HepG2 (cell line): ENCODE data around the gene EGLN1. TPM values are rescaled to one million over a fixed set of nuclear protein-coding genes. Genes with fewer than 3 reads are reported as not detected.

Experiments used
- ATF3 ChIP-seq: sonication (generic); formaldehyde crosslinking; IDR thresholded peaks from 2 replicates; pipeline ENCODE4 v1.4.0; 2020; ENCODE audit warnings: missing genetic modification reagents
- HOMEZ ChIP-seq: IDR thresholded peaks from 2 replicates; pipeline ENCODE4 v1.6.1; 2016; ENCODE audit warnings: low read depth
- KLF15 ChIP-seq: sonication (generic); formaldehyde crosslinking; IDR thresholded peaks from 2 replicates; pipeline ENCODE4 v1.8.1; 2023; ENCODE audit warnings: borderline replicate concordance, mild to moderate bottlenecking, inconsistent platforms, missing genetic modification reagents, mixed read lengths
- MYC ChIP-seq: sonication (generic); formaldehyde crosslinking; IDR thresholded peaks from 2 replicates; pipeline ENCODE4 v1.9.0; 2021; ENCODE audit warnings: missing genetic modification reagents, borderline replicate concordance
- NRL ChIP-seq: sonication (generic); formaldehyde crosslinking; IDR thresholded peaks from 2 replicates; pipeline ENCODE4 v1.5.0; 2020; ENCODE audit warnings: missing genetic modification reagents, mild to moderate bottlenecking, moderate library complexity, borderline replicate concordance
- PATZ1 ChIP-seq: sonication (generic); formaldehyde crosslinking; IDR thresholded peaks from 2 replicates; pipeline ENCODE4 v1.4.0; 2020; ENCODE audit warnings: missing genetic modification reagents
- PPARG ChIP-seq: conservative IDR thresholded peaks from 2 replicates; pipeline ENCODE4 v1.6.1; 2016; ENCODE audit warnings: missing biosample characterization, missing genetic modification reagents
- RELA ChIP-seq: sonication (generic); formaldehyde crosslinking; IDR thresholded peaks from 2 replicates; pipeline ENCODE4 v1.4.0; 2020; ENCODE audit warnings: missing genetic modification reagents
- SAFB2 ChIP-seq: sonication (generic); formaldehyde crosslinking; IDR thresholded peaks from 2 replicates; pipeline ENCODE4 v1.5.1; 2020; ENCODE audit warnings: missing genetic modification reagents, low read depth, mild to moderate bottlenecking, borderline replicate concordance
- TAF1 ChIP-seq: sonication (generic); formaldehyde crosslinking; IDR thresholded peaks from 2 replicates; pipeline ENCODE4 v1.4.0; 2020; ENCODE audit warnings: missing genetic modification reagents
- TBX2 ChIP-seq: sonication (generic); formaldehyde crosslinking; IDR thresholded peaks from 2 replicates; pipeline ENCODE4 v1.5.0; 2020; ENCODE audit warnings: missing genetic modification reagents, mild to moderate bottlenecking, borderline replicate concordance
- THAP9 ChIP-seq: sonication (generic); formaldehyde crosslinking; IDR thresholded peaks from 2 replicates; pipeline ENCODE4; 2020; ENCODE audit warnings: missing genetic modification reagents, mild to moderate bottlenecking, borderline replicate concordance
- ZNF263 ChIP-seq: sonication (generic); formaldehyde crosslinking; IDR thresholded peaks from 2 replicates; pipeline ENCODE4 v1.4.0; 2020; ENCODE audit warnings: missing genetic modification reagents
- ZNF556 ChIP-seq: sonication (generic); formaldehyde crosslinking; IDR thresholded peaks from 2 replicates; pipeline ENCODE4 v1.4.0; 2020; ENCODE audit warnings: mild to moderate bottlenecking, missing genetic modification reagents, borderline replicate concordance
- ZNF570 ChIP-seq: sonication (generic); formaldehyde crosslinking; IDR thresholded peaks from 2 replicates; pipeline ENCODE4 v1.4.0; 2020; ENCODE audit warnings: mild to moderate bottlenecking, missing genetic modification reagents, borderline replicate concordance
- ZNF652 ChIP-seq: IDR thresholded peaks from 2 replicates; pipeline ENCODE4 v1.6.1; 2016; ENCODE audit warnings: low read depth, borderline replicate concordance
- ZNF674 ChIP-seq: sonication (generic); formaldehyde crosslinking; IDR thresholded peaks from 2 replicates; pipeline ENCODE4 v1.5.0; 2020; ENCODE audit warnings: low read depth, mild to moderate bottlenecking, missing genetic modification reagents
- ZUFSP ChIP-seq: sonication (generic); formaldehyde crosslinking; IDR thresholded peaks from 2 replicates; pipeline ENCODE4 v1.9.0; 2021; ENCODE audit warnings: missing genetic modification reagents, mild to moderate bottlenecking, borderline replicate concordance
- polyA plus RNA-seq, 8 experiments: library from polyadenylated mRNA; depleted of rRNA in 3 of 8; stranded (reverse) in 7 of 8; unstranded in 1 of 8; fragments of >200 nt; fragmentation: Illumina TruSeq in 4 of 8; extraction: Trizol in 4 of 8; gene quantifications; 2 replicates each; pipeline versions ENCODE4 v1.2.1 to v1.2.3, GENCODE V29; 2011 to 2016; ENCODE audit warnings: low read depth in 4 of 8, missing spikeins in 1 of 8, mixed read lengths in 1 of 8; ENCODE audit not compliant: insufficient read depth in 1 of 8
- total RNA-seq, 5 experiments: library from RNA; depleted of rRNA; stranded (reverse); fragments of >200 nt; fragmentation: Illumina TruSeq; extraction: Trizol; gene quantifications; 2 replicates each; pipeline ENCODE4 v1.2.3, GENCODE V29; 2016; ENCODE audit warnings: low read depth in 1 of 5
- TF ChIP-seq, protein P1 (sequence below): sonication (generic); formaldehyde crosslinking; conservative IDR thresholded peaks from 2 replicates; pipeline ENCODE4 v1.4.0; 2020; ENCODE audit warnings: missing genetic modification reagents
- TF ChIP-seq, protein P2 (sequence below): IDR thresholded peaks from 2 replicates; pipeline ENCODE4 v1.6.1; 2016; ENCODE audit warnings: mild to moderate bottlenecking, missing biosample characterization, missing genetic modification reagents

The EGLN1 gene
- total and polyA plus RNA-seq, 2 of the 13 experiments (the other 11 are each of a cell fraction or from before 2014, with no cell fraction given), result 34.4 to 44.1 TPM

GRCh38 chr1:231421546-231421970 is 529 bp downstream of the EGLN1 start (continued):
- no peak for TF ChIP-seq PATZ1 (CRISPR knock-in tag)
- no peak for TF ChIP-seq ZUFSP (CRISPR knock-in tag)
- no peak for TF ChIP-seq NRL (CRISPR knock-in tag)
- TF ChIP-seq KLF15 (CRISPR knock-in tag), result no peak
- TF ChIP-seq SAFB2 (CRISPR knock-in tag), result no peak
- no peak for TF ChIP-seq THAP9
- 0 out of 2 replicates have a peak, but pooled peaks have one; percentile 9 for TF ChIP-seq MYC (CRISPR knock-in tag)
- TF ChIP-seq TBX2 (CRISPR knock-in tag), result 0 out of 2 replicates have a peak, but pooled peaks have one; percentile 16
- no peak for TF ChIP-seq ZNF556 (CRISPR knock-in tag)
- no peak for TF ChIP-seq ZNF263
- TF ChIP-seq ZNF570, result no peak
- TF ChIP-seq PPARG, result 0 out of 2 replicates have a peak, but pooled peaks have one; percentile 25
- TF ChIP-seq, protein P1, sequence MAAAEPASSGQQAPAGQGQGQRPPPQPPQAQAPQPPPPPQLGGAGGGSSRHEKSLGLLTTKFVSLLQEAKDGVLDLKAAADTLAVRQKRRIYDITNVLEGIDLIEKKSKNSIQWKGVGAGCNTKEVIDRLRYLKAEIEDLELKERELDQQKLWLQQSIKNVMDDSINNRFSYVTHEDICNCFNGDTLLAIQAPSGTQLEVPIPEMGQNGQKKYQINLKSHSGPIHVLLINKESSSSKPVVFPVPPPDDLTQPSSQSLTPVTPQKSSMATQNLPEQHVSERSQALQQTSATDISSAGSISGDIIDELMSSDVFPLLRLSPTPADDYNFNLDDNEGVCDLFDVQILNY (CRISPR knock-in tag), result peak; percentile 10; the same call in 1 of the 2 replicates
- no peak for TF ChIP-seq ZNF652 (CRISPR knock-in tag)
- TF ChIP-seq ATF3, result no peak
- no peak for TF ChIP-seq RELA (CRISPR knock-in tag)
- 0 out of 2 replicates have a peak, but pooled peaks have one; percentile 39 for TF ChIP-seq ZNF674 (CRISPR knock-in tag)
- TF ChIP-seq HOMEZ, result no peak
- peak; percentile 4; the same call in 1 of the 2 replicates for TF ChIP-seq TAF1
- TF ChIP-seq, protein P2, sequence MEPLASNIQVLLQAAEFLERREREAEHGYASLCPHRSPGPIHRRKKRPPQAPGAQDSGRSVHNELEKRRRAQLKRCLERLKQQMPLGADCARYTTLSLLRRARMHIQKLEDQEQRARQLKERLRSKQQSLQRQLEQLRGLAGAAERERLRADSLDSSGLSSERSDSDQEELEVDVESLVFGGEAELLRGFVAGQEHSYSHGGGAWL (CRISPR knock-in tag), result 0 out of 2 replicates have a peak, but pooled peaks have one; percentile 20
